ENCODE measurements around the gene DCTD. TPM values are rescaled to one million over a fixed set of nuclear protein-coding genes. Genes with fewer than 3 reads are reported as not detected.

Gene DCTD
- total RNA-seq, 3 donors from 2014 or later, result 53.3 to 63.7 (median 55.4) TPM

DNA sequence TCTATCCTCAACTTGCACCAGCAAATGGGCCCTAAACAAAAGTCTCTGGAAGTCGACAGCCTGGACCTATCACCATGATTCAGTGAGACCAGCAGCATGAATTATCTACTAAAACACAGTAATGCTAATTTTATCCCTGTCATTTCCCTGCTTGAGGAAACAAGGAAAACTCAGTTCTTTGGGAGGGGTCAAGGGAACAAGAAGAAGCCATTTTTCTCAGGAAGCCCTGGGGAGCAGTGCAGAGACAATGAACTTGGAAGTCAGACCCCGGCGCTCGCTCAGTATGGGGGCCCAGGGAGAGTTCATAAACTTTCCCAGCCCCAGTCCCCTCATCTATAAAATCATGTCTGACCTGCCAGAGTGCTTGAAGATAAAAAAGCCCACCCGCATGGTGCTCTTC, 50.4 kb downstream of the DCTD start:
- intact Hi-C loops (cut with DNase I, micrococcal nuclease), result no loop called here
- ATAC-seq (no peak), DNase-seq (no peak)
- H3K4me3 ChIP-seq, result no peak overlapping the region
- H3K9me3 ChIP-seq, result no peaks in the 10 kb centered on the region
- H3K4me1 ChIP-seq (ENCODE audit: low read depth), result no peaks in the 10 kb centered on the region
- no peaks in the 10 kb centered on the region for H3K36me3 ChIP-seq (ENCODE audit: low read depth)
- TF ChIP-seq, protein P1, sequence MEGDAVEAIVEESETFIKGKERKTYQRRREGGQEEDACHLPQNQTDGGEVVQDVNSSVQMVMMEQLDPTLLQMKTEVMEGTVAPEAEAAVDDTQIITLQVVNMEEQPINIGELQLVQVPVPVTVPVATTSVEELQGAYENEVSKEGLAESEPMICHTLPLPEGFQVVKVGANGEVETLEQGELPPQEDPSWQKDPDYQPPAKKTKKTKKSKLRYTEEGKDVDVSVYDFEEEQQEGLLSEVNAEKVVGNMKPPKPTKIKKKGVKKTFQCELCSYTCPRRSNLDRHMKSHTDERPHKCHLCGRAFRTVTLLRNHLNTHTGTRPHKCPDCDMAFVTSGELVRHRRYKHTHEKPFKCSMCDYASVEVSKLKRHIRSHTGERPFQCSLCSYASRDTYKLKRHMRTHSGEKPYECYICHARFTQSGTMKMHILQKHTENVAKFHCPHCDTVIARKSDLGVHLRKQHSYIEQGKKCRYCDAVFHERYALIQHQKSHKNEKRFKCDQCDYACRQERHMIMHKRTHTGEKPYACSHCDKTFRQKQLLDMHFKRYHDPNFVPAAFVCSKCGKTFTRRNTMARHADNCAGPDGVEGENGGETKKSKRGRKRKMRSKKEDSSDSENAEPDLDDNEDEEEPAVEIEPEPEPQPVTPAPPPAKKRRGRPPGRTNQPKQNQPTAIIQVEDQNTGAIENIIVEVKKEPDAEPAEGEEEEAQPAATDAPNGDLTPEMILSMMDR (IDR thresholded peaks at IDR 0.05), result no peak

DNA sequence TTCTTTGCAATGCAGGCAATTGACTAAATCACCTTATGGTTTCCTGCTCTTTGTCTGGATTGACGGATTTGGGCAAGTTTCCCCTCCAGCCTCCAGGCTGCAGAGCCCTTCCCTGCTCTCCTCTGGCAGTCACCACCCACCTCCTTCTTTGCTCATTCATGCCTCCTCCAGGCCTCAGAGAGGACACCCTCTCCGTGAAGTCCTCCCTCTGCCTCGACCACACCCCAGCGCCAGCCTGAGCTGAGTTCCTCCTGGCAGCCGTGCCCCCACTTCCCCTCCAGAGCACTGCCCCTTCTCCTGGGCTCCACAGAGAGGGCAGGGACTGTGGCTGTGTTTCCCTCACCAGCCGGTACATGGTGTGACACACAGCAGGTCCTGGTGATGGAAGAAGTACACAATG, 53.7 kb downstream of the DCTD start:
- peak; percentile 30 for ATAC-seq
- TF ChIP-seq, protein P1 (IDR thresholded peaks at IDR 0.05), result no peak
- intact Hi-C loops (cut with DNase I, micrococcal nuclease), result no loop called here
- no peak for DNase-seq
- no peak overlapping the region for H3K4me3 ChIP-seq
- H3K36me3 ChIP-seq (ENCODE audit: low read depth), result no peaks in the 10 kb centered on the region
- H3K4me1 ChIP-seq (ENCODE audit: low read depth), result no peaks in the 10 kb centered on the region
- H3K9me3 ChIP-seq, result no peaks in the 10 kb centered on the region

DNA sequence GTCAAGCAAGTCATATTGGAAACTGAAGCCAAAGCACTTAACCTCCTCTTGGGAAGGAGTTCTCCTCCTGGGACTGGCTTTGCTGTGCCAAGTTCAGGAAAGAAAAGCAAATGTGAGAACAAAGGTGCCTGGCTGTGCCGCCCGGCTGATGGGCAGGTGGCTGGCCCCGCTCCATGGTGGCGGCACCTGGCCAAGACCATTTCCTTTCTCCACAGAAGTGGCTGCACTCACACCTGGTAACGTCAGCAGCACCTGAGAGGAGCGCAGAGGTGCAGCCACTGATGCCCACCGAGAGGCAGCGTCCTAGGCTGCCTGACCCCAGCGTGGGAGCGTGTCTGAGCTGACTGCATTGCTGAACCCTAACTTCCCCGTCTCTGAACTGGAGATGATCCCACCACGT, 54.3 kb downstream of the DCTD start:
- H3K4me1 ChIP-seq (ENCODE audit: low read depth), result no peaks in the 10 kb centered on the region
- peak; percentile 86 for ATAC-seq
- no peak overlapping the region for H3K4me3 ChIP-seq
- no peaks in the 10 kb centered on the region for H3K9me3 ChIP-seq
- TF ChIP-seq, protein P1 (IDR thresholded peaks at IDR 0.05), result no peak
- H3K36me3 ChIP-seq (ENCODE audit: low read depth), result no peaks in the 10 kb centered on the region
- intact Hi-C loops (cut with DNase I, micrococcal nuclease), result no loop called here
- DNase-seq, result peak in 2 of 3 donors; percentile 49 to 61

DNA sequence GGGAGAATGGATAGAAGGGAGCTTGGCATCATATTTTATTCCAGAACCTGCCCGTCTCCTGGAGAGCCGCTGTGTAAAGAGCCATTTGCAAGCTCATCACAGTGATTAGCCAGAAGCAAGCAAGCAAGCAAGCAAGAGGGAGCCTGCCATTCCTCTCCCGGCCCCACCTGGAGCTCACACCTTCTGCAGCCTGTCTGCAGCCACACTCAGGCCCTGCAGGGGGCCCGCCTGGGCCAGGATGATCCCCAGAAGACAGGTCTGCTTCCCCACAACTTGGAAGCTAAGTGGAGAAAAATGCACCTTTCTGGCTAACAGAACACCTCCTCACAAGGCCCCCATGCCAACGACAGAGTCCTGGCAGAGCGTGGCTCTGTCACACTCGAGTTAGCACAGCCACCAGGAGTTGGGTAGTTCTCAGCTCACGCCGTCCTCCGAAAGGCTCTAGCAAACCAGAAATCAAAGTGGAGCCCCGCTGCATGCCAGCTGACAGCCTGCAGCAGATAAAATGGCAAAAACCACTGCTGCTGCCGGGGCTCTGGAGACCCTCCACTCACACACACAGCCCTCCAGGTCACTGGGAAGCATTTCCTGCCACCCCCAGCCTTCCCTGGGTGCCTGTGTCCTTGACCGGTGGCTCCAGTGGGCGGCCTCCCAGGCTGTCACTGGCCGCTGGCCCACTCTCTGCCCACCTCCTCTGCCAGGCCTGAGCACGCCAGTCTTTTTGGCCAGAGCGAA, 54.9 kb downstream of the DCTD start:
- intact Hi-C loops (cut with DNase I, micrococcal nuclease), result no loop called here
- no peak overlapping the region for H3K4me3 ChIP-seq
- H3K36me3 ChIP-seq (ENCODE audit: low read depth), result no peaks in the 10 kb centered on the region
- H3K4me1 ChIP-seq (ENCODE audit: low read depth), result no peaks in the 10 kb centered on the region
- H3K9me3 ChIP-seq, result no peaks in the 10 kb centered on the region
- ATAC-seq, result no peak
- TF ChIP-seq, protein P1 (IDR thresholded peaks at IDR 0.05), result no peak
- no peak for DNase-seq

DNA sequence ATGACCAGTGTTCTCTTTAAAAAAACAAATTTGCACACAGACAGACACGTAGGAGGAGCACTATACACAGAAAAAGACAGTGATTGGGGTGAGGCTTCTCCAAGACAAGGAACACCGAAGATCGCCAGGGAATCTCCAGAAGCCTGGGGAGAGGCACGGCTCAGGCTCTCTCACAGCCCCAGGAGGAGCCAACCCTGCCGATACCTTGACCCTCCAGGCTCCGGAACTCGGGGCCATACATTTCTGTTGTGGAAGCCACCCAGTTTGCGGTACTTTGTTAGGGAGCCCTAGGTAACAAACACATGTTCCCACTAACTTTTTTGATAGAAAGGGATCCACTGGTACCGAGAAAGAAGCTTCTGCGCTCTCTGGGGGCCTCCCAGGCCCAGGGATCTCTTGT, 55.8 kb downstream of the DCTD start:
- no peak for DNase-seq
- Histone ChIP-seq H3K4me3 (no peak overlapping the region), H3K36me3 (ENCODE audit: low read depth) (no peaks in the 10 kb centered on the region), H3K4me1 (ENCODE audit: low read depth) (no peaks in the 10 kb centered on the region), H3K9me3 (no peaks in the 10 kb centered on the region)
- TF ChIP-seq, protein P1 (IDR thresholded peaks at IDR 0.05), result no peak
- ATAC-seq, result no peak
- intact Hi-C loops (cut with DNase I, micrococcal nuclease), result no loop called here

Measured in mucosa of descending colon (tissue), 3 donors.